CD4-positive, alpha-beta T cell treated with Interleukin-1 beta for 1 hour (primary cell): Measurements from ENCODE around the gene SEC14L6.
"Not testable (repeated sequence)": the region's sequence is repeated elsewhere in the genome, so short reads cannot be mapped to it uniquely, and the experiment has no call there.

Source experiments
- DNase-seq, 2 donors: peaks; one replicate each; pipeline ENCODE4 v3.0.0-alpha.2; 2020 to 2022

Gene SEC14L6

DNA sequence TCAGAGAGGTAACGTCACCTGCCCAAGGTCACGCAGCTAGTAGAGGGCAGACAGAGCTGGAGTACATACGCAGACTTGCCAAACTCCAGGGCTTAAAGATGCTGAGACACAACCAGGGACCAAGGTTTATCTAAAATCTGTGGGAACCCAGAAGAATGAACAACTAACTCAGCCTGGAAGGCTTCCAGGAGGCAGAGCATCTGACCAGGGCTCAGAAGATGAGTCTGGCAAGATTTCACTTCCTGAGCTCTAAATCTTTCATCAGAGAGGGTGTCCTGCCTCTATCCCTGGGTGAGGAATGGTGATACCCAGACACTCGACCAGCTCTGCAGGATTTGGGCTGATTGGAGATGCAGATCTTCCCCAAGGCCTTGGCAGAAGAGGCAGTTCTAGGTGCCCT lies 18.8 kb upstream of the SEC14L6 start:
- DNase-seq: no peak

DNA sequence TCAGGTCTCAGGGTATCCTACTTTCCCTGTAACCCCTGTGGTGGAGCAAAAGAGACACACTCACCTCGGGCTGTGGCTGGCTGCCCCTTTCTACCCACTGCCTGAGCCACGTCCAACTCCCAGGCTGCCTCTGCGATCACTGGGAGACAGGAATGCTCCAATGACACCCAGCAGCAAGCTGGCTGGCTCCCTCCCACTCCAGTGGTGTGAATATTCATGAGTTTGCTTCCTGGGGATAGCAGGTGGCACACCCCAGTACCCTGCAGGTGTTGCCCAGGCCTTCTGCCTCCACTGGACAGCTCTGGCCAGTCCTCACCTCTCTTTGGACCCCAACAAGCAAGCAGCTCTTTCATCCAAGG lies 18.2 kb upstream of the SEC14L6 start:
- no peak for DNase-seq

DNA sequence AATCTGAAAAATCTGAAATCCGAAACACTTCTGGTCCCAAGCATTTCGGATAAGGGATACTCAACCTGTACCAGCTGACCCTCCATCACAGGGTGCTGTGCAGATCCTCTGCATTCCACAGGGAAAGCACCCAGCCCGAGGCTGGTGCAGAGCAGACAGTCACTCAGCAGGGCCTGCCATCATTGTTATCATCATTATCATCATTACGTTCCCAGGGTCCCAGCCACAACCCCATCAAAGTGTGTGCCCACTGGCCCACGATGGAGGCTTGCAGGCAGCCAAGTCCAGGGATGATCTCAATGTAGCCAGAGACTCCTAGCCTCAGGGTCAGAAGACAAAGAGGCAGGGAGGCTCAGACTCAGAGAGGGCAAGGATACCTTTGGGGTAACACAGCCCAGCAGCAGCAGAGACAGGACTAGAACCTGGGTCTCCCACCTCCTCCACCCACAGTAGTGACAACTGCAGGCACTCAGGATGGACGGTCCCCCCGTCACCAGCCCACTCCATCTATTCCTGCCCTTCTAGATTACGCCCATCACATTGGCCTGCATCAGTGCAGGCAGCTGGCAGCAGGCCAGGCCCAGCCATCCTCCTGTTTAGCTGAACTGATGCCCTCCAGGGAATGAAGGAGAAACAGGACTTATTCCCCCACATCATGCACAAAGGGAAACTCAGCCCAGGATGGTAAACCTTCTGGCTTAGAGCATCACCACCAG lies 17.7 kb upstream of the SEC14L6 start:
- DNase-seq: no peak

DNA sequence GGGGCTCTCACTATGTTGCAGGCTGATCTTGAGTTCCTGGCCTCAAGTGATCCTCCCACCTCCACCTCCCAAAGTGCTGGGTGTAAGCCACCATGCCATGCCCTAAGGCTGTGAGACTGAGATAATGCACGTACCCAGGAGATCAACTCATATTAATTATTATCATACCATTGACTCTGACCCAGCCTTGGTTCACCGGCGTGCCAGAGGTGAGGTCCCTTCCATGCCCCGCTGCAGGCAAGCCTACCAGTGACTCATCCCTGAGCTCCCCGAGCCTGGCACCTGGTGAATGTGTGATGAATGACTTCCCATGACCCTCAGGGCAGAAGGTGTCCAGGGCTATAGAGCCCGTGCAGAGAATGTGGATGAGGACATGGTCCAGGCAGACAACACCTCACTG lies 15.8 kb upstream of the SEC14L6 start:
- no peak for DNase-seq

DNA sequence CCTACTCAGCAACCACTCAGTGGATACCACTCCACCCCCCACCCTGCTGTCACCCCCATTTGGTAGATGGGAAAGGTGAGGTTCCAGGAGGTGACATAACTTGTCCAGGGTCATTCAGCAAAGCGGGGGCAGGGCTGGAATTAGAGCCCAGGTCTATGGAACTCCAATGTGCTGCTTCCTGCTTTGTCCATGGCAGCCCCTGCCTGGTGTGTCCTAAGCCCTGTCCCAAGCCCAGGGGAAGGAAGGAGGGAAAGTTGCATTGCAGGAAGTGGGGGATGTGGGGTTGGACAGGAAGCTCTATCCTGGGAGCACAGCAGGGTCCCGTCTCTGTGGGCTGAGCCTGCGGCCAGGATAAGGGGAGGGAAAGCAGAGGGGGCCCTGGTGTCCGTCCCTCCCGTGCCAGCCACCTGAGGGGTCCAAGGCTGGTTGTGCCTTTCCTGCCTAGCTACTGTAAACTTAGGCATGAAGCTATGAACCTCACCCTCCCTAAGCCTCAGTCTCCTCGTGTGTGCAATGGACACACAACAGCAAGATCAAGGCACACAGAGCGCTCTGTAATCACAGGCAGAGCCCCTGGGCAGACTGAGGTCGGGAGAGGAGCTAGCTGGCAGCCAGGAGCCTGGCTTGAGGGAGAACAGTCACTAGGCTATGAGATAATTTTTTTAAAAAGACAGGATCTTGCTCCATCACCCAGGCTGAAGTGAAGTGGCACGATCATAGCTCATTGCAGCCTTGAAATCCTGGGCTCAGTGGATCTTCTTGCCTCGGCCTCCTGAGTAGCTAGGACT lies 15.1 kb upstream of the SEC14L6 start:
- no peak for DNase-seq

DNA sequence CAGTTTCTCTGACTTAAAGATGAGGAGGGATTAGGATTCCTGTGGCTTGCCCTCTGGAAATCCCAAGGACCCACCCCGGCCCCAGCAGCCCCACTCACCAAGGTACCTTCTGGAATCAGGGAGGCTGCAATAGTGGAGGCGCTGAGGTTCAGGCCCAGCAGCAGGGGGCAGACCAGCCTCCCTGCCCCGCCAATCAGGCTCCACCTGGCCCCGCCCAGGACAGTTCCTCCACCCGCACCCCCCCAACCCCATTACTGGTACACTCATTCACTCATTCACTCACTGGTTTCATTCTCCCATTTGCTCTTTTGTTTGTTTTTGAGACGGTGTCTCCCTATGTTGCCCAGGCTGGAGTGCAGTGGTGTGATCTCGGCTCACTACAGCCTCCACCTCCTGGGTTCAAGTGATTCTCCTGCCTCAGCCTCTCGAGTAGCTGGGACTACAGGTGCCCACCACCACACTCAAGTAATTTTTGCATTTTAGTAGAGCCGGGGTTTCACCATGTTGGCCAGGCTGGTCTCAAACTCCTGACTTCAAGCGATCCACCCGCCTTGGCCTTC lies 14.2 kb upstream of the SEC14L6 start:
- not testable (repeated sequence) for DNase-seq

DNA sequence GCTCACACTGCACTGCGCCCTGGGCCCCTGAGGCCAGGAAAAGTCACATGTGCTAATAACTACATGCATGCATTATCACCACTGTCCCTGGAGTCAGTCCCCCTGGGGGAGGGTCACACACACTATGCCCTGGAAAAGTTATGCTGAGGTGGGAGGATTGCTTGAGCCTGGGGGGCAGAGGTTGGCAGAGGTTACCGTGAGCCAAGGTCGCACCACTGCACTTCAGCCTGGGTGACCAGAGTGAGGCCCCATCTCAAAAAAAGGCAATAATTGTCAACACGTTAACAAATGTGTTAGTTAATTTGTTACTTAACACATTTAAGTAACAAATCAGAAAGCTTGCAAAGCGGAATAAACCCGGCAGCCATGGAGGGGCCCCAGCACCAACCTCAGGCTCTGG lies 13.3 kb upstream of the SEC14L6 start:
- no peak for DNase-seq

DNA sequence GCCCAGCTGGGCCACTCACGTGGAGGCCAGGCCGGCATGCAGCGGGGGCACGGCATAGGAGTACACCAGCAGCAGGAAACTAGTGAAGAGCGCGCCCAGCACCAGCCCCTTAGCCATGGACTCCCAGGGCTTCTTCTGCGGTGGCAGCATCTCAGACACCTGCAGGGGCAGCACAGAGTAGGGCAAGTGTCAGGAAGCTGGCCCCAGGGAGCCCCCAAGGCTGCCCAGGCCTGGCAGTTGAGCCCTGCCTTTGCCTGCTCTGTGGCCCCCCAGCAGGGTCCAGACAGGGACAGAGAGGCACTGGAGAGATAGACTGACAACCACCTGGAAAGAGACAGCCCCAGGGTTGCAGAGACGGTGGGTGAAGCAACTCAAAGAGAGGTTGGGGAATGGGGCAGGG lies 10.7 kb upstream of the SEC14L6 start:
- no peak for DNase-seq

DNA sequence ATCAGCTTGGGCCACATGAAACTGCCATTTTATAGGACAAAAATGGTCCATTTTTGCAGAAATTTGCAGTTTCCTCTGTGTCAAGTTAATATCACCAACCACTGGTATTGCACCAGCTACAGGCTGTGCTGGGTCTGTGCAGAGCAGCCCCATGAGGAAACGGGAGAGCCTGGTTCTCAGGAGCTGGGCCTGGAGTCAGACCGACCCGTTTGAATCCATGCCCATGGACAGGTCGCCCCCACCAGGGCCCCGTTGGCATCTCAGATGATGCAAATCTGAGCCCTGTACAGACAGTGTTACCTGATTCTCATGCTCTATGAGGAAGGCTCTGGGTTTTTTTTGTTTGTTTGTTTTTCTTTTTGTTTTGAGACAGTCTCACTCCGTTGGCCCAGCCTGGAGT lies 9.8 kb upstream of the SEC14L6 start:
- no peak for DNase-seq

DNA sequence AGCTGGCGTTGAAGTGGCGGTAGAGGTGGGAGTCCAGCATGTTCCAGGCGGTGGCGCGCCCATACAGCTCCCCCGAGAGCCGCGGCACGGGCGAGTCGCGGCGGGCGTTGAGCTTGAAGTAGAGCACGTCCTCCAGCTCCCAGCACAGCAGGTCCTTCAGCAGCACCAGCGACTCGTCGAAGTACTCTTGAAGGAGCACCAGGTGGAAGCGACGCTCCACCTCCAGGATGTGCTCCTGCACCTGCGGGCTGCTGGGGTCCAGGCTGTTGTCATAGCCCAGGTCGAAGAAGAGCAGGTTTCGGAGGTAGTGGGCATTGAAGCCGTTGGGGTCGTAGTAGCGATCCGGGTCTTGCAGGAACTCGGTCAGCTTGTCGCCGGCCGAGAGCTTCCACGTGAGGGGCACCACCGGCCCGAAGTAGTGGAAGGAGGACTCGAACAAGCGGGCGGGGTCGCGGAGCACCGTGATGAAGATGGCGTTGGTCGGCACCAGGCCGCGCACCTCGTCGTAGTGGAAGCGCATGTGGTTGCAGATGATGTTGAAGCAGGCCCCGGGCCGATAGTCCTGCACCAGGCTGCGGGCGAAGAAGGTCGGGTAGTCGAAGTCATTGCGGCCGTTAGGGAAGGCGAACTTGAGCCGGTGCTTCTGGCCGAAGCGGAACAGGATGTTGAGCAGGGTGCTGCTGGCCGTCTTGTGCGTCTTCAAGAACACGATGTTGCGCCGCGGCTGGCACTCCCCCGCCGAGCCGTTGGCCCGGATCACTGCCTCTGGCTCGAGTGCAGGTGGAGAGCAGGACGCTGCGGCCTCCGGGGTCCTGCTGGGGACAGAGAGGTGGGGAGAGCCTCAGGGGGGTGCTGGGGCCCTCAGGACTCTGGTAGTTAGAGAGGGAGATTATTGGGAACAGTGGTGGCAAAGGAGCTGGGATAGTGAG lies 9.0 kb upstream of the SEC14L6 start:
- no peak for DNase-seq

DNA sequence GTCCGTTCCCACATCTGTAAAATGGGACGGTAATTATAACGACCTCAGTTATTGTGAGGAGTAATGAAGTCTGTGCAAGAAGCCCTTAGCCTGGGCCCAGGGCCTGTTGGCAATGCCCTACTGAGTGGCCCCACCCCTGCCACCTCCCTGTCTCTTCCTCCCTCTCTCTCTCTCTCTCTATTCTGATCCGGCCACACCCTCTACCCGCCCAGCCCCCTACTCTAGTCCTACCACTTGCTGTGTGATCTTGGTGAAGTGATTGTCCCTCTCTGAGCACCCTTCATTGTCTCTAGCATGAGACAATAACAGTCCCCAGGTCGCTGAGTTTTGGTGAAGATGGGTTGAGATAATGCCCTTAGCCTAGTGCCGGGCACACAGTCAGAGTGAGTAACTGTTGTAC lies 7.4 kb upstream of the SEC14L6 start:
- no peak for DNase-seq

DNA sequence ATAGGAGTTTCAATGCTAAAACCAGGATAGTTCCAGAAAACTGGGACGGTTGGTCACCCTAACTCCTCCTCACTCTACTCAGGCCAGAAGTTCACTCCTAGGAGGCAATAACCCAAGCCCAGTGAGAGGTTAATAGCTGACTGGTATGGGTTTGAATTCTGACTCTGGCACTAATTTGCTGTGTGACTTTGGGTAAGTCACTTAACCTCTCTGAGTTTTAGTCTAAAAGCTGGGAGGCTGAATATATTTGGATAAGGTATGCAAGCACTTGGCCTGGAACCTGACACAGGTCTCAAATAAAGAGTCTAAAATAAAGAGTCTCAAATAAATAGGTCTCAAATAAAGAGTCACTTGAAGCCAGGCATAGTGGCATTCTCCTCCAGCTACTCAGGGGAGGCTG lies 6.2 kb upstream of the SEC14L6 start:
- DNase-seq: no peak

DNA sequence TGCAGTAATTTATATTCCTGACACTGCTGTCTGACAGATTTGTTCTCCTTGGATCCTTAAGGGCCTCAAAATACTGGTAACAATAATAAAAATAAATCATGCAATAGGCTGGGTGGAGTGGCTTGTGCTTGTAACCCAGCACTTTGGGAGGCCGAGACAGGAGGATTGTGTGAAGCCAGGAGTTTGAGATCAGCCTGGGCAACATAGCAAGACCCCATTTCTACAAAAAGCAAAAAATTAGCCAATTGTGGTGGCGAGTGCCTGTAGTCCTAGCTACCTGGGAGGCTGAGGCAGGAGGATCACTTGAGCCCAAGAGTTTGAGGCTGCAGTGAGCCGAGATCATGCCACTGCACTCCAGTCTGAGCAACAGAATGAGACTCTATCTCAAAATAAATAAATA lies 5.3 kb upstream of the SEC14L6 start:
- DNase-seq: not testable (repeated sequence)

DNA sequence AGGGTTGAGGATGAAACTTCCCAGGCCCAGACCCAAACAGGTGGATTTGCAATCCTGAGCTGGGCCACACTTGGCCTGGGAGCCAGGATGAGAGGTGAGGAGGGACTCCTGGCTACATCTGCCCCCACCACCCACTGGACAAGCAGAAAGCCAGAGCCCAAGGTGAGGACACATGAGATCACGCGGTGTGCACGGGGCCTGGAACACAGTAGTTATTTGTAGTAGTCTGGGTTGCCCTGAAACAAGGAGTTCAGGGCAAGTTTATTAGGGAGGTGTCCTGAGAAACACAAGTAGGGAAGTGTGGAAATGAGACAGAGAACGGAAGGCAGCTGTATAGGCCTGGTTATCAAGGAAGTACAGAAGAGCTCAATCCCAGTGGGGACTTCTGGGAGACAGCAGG lies 647 bp upstream of the SEC14L6 start:
- no peak for DNase-seq

DNA sequence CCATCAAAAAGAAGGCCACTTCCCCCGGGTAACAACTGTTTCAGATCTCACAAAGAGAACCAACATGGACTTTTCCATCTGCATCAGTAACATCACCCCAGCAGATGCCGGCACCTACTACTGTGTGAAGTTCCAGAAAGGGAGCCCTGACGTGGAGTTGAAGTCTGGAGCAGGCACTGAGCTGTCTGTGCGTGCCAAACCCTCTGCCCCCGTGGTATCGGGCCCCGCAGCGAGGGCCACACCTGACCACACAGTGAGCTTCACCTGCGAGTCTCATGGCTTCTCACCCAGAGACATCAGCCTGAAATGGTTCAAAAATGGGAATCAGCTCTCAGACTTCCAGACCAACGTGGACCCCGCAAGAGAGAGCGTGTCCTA lies 3.7 kb downstream of the SEC14L6 start:
- no peak for DNase-seq

DNA sequence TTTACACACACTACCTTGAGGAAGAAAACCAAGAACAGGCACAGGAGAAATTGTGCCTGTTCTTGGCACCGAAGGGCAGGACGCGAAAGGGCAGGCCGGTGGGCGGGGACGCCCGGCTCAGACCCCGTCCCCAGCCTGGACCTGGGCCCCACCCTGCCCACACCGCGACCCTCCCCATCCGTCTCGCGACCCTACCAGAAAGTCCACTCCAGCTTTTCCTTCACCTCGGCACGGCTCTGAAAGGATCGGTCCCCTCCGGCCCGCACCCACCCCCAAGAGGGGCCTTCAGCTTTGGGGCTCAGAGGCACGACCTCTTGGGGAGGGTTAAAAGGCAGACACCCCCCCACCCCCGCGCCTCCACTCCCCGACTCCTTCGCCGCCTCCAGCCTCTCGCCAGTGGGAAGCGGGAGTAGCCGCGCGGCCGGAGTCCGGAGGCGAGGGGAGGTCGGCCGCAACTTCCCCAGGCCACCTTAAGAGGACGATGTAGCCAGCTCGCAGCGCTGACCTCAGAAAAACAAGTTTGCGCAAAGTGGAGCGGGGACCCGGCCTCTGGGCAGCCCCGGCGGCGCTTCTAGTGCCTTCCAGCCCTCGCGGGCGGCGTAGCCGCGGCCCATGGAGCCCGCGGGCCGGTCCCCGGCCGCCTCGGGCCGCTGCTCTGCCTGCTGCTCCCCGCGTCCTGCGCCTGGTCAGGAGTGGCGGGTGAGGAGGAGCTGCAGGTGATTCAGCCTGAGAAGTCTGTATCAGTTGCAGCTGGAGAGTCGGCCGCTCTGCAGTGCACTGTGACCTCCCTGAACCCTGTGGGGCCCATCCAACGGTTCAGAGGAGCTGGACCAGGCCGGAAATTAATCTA lies 4.4 kb downstream of the SEC14L6 start:
- no peak for DNase-seq

DNA sequence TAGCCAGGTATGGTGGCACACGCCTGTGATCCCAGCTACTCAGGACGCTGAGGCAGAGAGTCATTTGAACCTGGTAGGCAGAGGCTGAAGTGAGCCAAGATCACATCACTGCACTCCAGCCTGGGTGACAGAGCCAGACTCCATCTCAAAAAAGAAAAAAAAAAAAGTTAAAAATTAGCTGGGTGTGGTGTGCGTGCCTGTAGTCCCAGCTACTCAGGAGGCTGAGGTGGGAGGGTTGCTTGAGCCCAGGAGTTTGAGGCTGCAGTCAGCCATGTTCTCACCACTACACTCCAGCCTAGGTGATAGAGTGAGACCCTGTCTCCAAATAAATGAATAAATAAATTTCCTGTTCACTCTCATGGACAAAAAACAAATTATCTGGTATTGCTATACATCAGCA lies 5.0 kb downstream of the SEC14L6 start:
- DNase-seq: not testable (repeated sequence)

DNA sequence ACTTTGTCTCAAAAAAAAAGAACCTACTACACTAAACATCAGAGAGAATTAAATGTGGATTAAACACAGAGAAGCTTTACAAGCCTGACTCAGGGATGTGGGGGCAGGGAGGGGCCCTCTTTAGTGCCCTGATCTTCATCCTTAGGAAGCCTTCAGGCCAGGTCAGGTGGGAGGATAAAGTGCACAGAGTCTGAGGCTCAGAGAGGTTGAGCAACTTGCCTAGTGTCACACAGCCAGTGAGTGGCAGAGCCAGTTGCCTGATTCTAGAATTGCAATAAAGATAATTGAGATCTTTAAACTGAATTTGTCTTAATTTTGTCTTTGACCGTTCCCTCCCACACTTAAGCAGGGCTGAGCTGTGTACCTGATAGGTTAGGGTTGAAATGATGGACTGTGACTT lies 7.2 kb downstream of the SEC14L6 start:
- no peak for DNase-seq

DNA sequence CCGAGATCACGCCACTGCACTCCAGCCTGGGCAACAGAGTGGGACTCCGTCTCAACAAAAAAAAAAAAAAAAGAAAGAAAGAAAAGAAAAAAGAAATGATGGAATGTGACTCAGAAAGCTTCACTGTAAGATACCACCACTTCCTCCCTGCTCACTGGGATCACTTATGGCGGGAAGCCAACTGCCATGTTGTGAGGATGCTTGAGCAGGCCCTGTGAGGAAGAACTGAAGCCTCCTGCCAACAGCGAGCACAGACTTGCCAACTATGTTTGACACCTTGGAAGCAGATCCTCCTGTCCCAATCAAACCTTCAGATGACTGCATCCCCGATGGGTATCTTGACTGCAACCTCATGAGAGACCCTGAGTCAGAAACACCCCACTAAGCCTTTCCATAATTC lies 8.3 kb downstream of the SEC14L6 start:
- no peak for DNase-seq

DNA sequence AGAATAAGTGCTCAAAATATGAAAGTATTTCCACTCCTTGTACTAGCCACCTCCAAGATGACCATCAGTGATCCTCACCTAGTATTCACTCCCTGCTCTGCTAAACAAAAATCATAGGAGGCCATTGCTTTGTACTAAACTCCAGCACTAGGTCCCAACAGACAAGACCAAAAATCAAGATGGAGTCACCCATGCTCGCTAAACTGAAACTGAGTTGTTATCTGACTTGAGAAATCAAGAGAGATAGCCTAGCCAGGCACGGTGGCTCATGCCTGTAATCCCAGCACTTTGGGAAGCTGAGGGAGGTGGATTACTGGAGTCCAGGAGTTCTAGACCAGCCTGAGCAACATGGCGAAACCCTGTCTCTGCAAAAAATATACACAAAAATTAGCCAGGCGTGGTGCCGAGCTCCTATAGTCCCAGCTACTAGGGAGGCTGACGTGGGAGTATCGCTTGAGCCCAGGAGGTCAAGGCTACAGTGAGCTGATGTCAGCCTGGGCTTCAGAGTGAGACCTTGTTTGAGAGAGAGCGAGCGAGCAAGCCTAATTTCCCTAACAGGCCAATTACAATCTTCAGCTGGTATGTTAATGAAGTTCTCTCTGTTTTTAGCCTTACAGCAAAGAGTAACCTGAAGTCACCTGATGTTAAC lies 9.3 kb downstream of the SEC14L6 start:
- DNase-seq: no peak

DNA sequence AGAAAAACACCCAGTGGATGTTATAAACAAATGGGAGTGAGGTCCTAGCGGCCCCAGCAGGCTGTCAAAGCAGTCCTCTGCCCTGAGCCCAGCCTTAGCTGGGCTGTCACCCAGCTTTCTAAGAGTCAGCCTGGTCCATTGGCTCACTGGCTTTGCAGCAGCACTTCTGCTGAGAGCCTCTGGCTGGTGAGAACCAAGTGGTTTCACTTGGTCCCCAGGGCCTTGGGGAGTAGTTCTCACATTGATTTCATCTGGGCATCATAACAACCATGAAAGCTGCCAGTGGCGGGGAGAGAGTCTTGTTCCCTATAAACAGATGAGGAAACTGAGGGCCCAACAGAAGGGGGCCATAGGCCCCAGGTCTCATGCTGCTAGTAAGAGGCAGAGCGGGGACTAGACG lies 11.4 kb downstream of the SEC14L6 start:
- DNase-seq: no peak
